Measurements from ENCODE around the gene RBM38. TPM values are rescaled to one million over a fixed set of nuclear protein-coding genes. Genes with fewer than 3 reads are reported as not detected.
"Not testable (repeated sequence)": the region's sequence is repeated elsewhere in the genome, so short reads cannot be mapped to it uniquely, and the experiment has no call there.

RBM38 gene
- 10 to 100 TPM; 73.4 to 77.3 TPM for total RNA-seq

DNA sequence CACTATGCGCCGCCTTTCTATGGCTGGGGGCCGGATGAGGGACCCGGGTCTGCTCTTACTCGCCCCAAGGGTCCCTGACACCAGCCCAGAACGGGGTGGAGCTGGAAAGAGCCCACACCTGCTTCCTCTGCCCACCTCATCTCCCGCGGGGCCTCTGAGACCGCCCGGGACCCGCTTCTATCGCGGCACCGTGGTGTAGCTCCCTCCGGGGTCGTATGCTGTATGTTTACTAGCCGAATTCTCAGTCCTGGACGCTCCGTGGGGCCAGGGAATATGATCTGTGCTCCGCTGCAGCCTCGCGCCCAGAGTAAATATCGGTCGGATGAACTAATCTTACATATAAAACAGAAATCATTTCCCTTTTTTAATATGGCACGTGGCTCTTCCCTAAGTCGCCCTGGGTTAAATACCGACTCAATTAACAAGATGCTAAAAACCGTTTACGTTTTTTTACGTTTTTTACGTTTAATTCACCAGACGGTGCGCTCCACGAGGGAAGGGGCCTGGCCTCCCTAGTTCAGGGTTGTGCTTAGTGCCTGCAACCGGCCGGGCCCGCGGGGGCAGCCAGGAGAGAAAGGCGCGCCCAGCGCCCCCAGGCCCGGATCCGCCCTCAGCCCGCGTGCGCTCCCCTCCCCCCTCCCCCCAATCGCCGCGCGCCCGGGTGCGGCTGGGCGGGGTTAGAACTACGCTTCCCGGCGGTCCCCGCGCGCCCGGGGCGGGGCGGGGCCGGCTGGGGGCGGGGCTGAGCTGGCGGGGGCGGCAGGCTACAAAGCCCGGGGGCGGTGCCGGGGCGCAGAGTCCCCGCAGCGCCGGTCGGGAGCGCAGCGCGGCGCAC is at the start of gene RBM38:
Gene RBM38, plus strand, starts transcription at position 793 of the 835 bp plus-strand sequence. CDS start 186 bp downstream, outside the sequence.
- DNase-seq = peak; percentile 85
- CTCF ChIA-PET = interaction anchor here (1.2 to 5.8 kb wide), 5 partner anchors 8 to 205 kb away, joined by 4 to 45 read pairs (median 11); no protein-coding TSS in a partner anchor
- POLR2A ChIA-PET = interaction anchor here (0.5 to 3.1 kb wide), 13 partner anchors 9 to 999 kb away, joined by 3 to 43 read pairs (median 5); partner anchors contain the start of genes AURKA, CSTF1, RAE1 and VAPB
- intact Hi-C loops (cut with micrococcal nuclease) = loop anchor here (1.0 to 10.0 kb wide), 6 partner anchors 7 to 1774 kb away; partner anchors contain the start of genes CASS4, RAE1 and ZNF831
- Mint-ChIP-seq H3K4me1 (ENCODE audit: low read depth) (peaks cover 37% of the 10 kb centered on the region), H3K27me3 (no peaks in the 10 kb centered on the region), H3K9me3 (no peaks in the 10 kb centered on the region), H3K27ac (peak within 1 kb of the TSS; percentile 97), H3K36me3 (peaks cover 36% of the 10 kb centered on the region), H3K4me3 (peak within 1 kb of the TSS; percentile 95)

GRCh38 chr20:57341663-57342062 is 49.5 kb upstream of the RBM38 start:
- Mint-ChIP-seq H3K27ac (no peak overlapping the region), H3K9me3 (no peaks in the 10 kb centered on the region), H3K4me3 (no peak overlapping the region), H3K36me3 (no peaks in the 10 kb centered on the region), H3K27me3 (peaks cover 5% of the 10 kb centered on the region), H3K4me1 (ENCODE audit: low read depth) (no peaks in the 10 kb centered on the region)
- CTCF ChIA-PET = no interaction called here
- DNase-seq = no peak
- POLR2A ChIA-PET = no interaction called here
- intact Hi-C loops (cut with micrococcal nuclease) = no loop called here

DNA sequence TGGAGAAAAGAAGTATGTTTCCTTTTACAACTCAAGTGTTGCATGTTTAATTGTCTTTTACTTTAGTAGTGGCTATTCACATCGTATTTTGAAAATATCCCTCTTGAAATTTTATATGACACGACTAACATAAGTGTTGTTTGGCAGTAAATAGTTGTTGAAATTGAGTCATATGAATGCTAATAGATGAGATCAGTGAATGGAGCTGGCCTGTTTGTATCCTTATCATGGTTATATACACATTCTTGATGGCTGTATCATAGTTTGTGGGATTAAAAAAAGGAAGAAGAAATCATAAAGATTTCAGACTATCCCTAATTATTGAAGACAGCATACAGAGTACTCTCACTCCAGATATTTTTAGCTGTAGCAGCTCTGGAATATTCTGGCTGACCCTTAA is 48.4 kb upstream of the RBM38 start:
- CTCF ChIA-PET = interaction anchor here (0.7 to 1.3 kb wide), 2 partner anchors 11 to 252 kb away, joined by 3 to 4 read pairs; no protein-coding TSS in a partner anchor
- no peaks in the 10 kb centered on the region for H3K27me3 Mint-ChIP-seq
- no peaks in the 10 kb centered on the region for H3K4me1 Mint-ChIP-seq (ENCODE audit: low read depth)
- intact Hi-C loops (cut with micrococcal nuclease) = no loop called here
- POLR2A ChIA-PET = no interaction called here
- no peaks in the 10 kb centered on the region for H3K36me3 Mint-ChIP-seq
- no peak overlapping the region for H3K27ac Mint-ChIP-seq
- no peaks in the 10 kb centered on the region for H3K9me3 Mint-ChIP-seq
- H3K4me3 Mint-ChIP-seq = no peak overlapping the region
- no peak for DNase-seq

- H3K4me1 Mint-ChIP-seq (ENCODE audit: low read depth) = peaks cover 3% of the 10 kb centered on the region
- intact Hi-C loops (cut with micrococcal nuclease) = loop anchor here (1.0 to 5.0 kb wide), 2 partner anchors 257 to 794 kb away; no protein-coding TSS in a partner anchor
- no peaks in the 10 kb centered on the region for H3K27me3 Mint-ChIP-seq
- no peaks in the 10 kb centered on the region for H3K36me3 Mint-ChIP-seq
- H3K27ac Mint-ChIP-seq = no peak overlapping the region
- ChIA-PET POLR2A (interaction anchor here (0.6 kb wide), 1 partner anchor 43 kb away, joined by 6 read pairs; no protein-coding TSS in a partner anchor), CTCF (interaction anchor here (0.6 to 4.2 kb wide), 16 partner anchors 9 to 796 kb away, joined by 3 to 39 read pairs (median 6); no protein-coding TSS in a partner anchor)
- no peak overlapping the region for H3K4me3 Mint-ChIP-seq
- peak; percentile 81 for DNase-seq
- H3K9me3 Mint-ChIP-seq = no peaks in the 10 kb centered on the region
Observed at GRCh38 chr20:57346477-57346876, 44.7 kb upstream of the RBM38 start.

- no peak overlapping the region for H3K4me3 Mint-ChIP-seq
- no peak overlapping the region for H3K27ac Mint-ChIP-seq
- intact Hi-C loops (cut with micrococcal nuclease) = loop anchor here (5.0 kb wide), 1 partner anchor 795 kb away; no protein-coding TSS in a partner anchor
- POLR2A ChIA-PET = no interaction called here
- DNase-seq = no peak
- no peaks in the 10 kb centered on the region for H3K9me3 Mint-ChIP-seq
- no peaks in the 10 kb centered on the region for H3K27me3 Mint-ChIP-seq
- CTCF ChIA-PET = interaction anchor here (1.9 to 4.2 kb wide), 7 partner anchors 14 to 797 kb away, joined by 5 to 39 read pairs (median 15); no protein-coding TSS in a partner anchor
- H3K4me1 Mint-ChIP-seq (ENCODE audit: low read depth) = peaks cover 12% of the 10 kb centered on the region
- peaks cover 3% of the 10 kb centered on the region for H3K36me3 Mint-ChIP-seq
Observed at GRCh38 chr20:57347393-57347792, 43.8 kb upstream of the RBM38 start.

- H3K36me3 Mint-ChIP-seq, H3K27me3 Mint-ChIP-seq, H3K27ac Mint-ChIP-seq, DNase-seq, H3K4me3 Mint-ChIP-seq, H3K9me3 Mint-ChIP-seq: not testable (repeated sequence)
- ChIA-PET CTCF (interaction anchor here (1.5 to 4.2 kb wide), 4 partner anchors 257 to 798 kb away, joined by 7 to 39 read pairs (median 13); no protein-coding TSS in a partner anchor), POLR2A (interaction anchor here (3.3 kb wide), 1 partner anchor 42 kb away, joined by 22 read pairs; the partner anchor contains the start of gene RBM38)
- intact Hi-C loops (cut with micrococcal nuclease) = loop anchor here (5.0 kb wide), 1 partner anchor 796 kb away; no protein-coding TSS in a partner anchor
- H3K4me1 Mint-ChIP-seq (ENCODE audit: low read depth) = peaks cover 20% of the 10 kb centered on the region
Observed at GRCh38 chr20:57348200-57348921, 42.8 kb upstream of the RBM38 start.

DNA sequence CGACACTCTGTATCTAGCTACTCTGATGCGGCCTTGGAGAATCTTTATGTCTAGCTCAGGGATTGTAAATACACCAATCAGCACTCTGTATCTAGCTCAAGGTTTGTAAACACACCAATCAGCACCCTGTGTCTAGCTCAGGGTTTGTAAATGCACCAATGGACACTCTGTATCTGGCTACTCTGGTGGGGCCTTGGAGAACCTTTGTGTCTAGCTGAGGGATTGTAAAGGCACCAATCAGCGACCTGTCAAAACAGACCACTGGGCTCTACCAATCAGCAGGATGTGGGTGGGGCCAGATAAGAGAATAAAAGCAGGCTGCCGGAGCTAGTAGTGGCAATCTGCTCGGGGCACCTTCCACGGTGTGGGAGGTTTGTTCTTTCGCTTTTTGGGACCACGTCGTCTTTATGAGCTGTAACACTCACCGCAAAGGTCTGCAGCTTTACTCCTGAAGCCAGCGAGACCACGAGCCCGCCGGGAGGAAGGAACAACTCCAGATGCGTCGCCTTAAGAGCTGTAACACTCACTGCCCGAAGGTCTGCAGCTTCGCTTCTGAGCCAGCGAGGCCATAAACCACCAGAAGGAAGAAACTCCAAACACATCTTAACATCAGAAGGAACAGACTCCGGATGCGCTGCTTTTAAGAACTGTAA is 42.1 kb upstream of the RBM38 start:
- not testable (repeated sequence) for H3K27ac Mint-ChIP-seq, H3K27me3 Mint-ChIP-seq, H3K4me3 Mint-ChIP-seq, H3K9me3 Mint-ChIP-seq
- DNase-seq = peak; percentile 18
- ChIA-PET POLR2A (interaction anchor here (1.4 to 3.3 kb wide), 2 partner anchors 41 to 50 kb away, joined by 6 to 22 read pairs; partner anchors contain the start of gene RBM38), CTCF (interaction anchor here (0.5 to 4.2 kb wide), 5 partner anchors 32 to 798 kb away, joined by 3 to 19 read pairs (median 7); no protein-coding TSS in a partner anchor)
- peaks cover 23% of the 10 kb centered on the region for H3K4me1 Mint-ChIP-seq (ENCODE audit: low read depth)
- H3K36me3 Mint-ChIP-seq = peaks cover 12% of the 10 kb centered on the region
- intact Hi-C loops (cut with micrococcal nuclease) = loop anchor here (5.0 kb wide), 1 partner anchor 797 kb away; no protein-coding TSS in a partner anchor

GRCh38 chr20:57350081-57350710 is 41.0 kb upstream of the RBM38 start:
- peak overlapping the region; percentile 56 for H3K27ac Mint-ChIP-seq
- no peaks in the 10 kb centered on the region for H3K27me3 Mint-ChIP-seq
- ChIA-PET CTCF (interaction anchor here (1.0 to 1.7 kb wide), 4 partner anchors 39 to 800 kb away, joined by 3 to 7 read pairs (median 6); no protein-coding TSS in a partner anchor), POLR2A (interaction anchor here (1.4 to 3.3 kb wide), 2 partner anchors 40 to 48 kb away, joined by 6 to 22 read pairs; partner anchors contain the start of gene RBM38)
- H3K4me3 Mint-ChIP-seq = peak overlapping the region; percentile 35
- intact Hi-C loops (cut with micrococcal nuclease) = loop anchor here (2.0 kb wide), 3 partner anchors 41 to 957 kb away; partner anchors contain the start of genes AURKA, CSTF1 and RBM38
- H3K4me1 Mint-ChIP-seq (ENCODE audit: low read depth) = peaks cover 23% of the 10 kb centered on the region
- peaks cover 21% of the 10 kb centered on the region for H3K36me3 Mint-ChIP-seq
- DNase-seq = no peak
- H3K9me3 Mint-ChIP-seq = no peaks in the 10 kb centered on the region

- Mint-ChIP-seq H3K4me3 (peak overlapping the region; percentile 90), H3K27ac (peak overlapping the region; percentile 85), H3K4me1 (ENCODE audit: low read depth) (peaks cover 23% of the 10 kb centered on the region), H3K36me3 (peaks cover 24% of the 10 kb centered on the region)
- not testable (repeated sequence) for H3K27me3 Mint-ChIP-seq, DNase-seq, H3K9me3 Mint-ChIP-seq
- intact Hi-C loops (cut with micrococcal nuclease) = loop anchor here (1.0 to 2.0 kb wide), 4 partner anchors 40 to 958 kb away; partner anchors contain the start of genes AURKA, CSTF1, RBM38 and RTF2
- ChIA-PET POLR2A (interaction anchor here (3.3 kb wide), 1 partner anchor 39 kb away, joined by 22 read pairs; the partner anchor contains the start of gene RBM38), CTCF (interaction anchor here (1.0 to 1.2 kb wide), 2 partner anchors 39 to 800 kb away, joined by 3 to 4 read pairs; no protein-coding TSS in a partner anchor)
Observed at GRCh38 chr20:57350726-57351041, 40.5 kb upstream of the RBM38 start.

DNA sequence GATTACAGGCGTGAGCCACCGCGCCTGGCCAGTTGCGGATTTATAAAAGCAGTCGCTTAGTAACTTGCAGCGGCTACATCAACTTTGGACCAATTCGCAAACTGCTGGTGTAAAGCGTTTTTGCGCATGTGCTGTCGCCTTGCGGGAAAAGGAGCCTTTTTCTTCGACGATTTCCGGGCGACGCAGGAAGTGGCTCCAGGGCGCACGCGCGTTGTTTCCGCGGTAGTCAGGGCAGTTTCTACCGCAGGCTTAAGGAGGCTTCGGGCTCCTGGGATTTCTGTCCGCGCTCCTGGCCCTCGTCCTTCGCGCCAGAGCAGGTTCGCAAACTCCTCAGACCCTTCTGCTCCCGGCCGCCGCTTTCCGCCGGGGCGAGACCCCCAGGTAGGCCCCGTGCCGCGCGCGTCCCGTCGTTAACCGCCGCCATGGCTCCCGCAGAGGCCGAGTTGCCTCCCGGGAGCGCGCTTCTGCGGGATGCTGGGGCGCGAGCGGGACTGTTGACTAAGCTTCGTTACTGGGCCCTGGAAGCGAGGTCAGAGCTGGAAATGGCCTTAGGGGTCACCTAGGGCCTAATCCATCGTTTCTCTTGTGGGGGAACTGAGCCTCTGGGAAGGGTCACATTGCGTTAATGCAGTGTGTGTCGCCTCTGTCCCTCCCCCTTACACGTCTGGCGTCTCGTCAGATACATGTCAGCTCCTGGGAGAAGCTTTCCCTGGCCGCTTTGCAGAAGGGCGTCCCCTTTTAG is 40.0 kb upstream of the RBM38 start, which contains the start of gene RAE1:
Gene RAE1, plus strand, starts transcription at position 214 of the 742 bp plus-strand sequence. CDS start 2,784 bp downstream, outside the sequence.
- Mint-ChIP-seq H3K36me3 (peaks cover 27% of the 10 kb centered on the region), H3K4me1 (ENCODE audit: low read depth) (peaks cover 23% of the 10 kb centered on the region), H3K4me3 (peak within 1 kb of the TSS; percentile 90), H3K9me3 (no peaks in the 10 kb centered on the region), H3K27ac (peak within 1 kb of the TSS; percentile 85), H3K27me3 (no peaks in the 10 kb centered on the region)
- ChIA-PET POLR2A (interaction anchor here (1.0 to 3.3 kb wide), 2 partner anchors 39 to 47 kb away, joined by 4 to 22 read pairs; partner anchors contain the start of gene RBM38), CTCF (interaction anchor here (1.0 kb wide), 1 partner anchor 801 kb away, joined by 4 read pairs; no protein-coding TSS in a partner anchor)
- peak; percentile 95 for DNase-seq
- intact Hi-C loops (cut with micrococcal nuclease) = loop anchor here (1.0 to 2.0 kb wide), 4 partner anchors 40 to 958 kb away; partner anchors contain the start of genes AURKA, CSTF1, RBM38 and RTF2
